Smooth muscle cell (in vitro differentiated cells): ENCODE results near the gene NDUFA11. TPM values are rescaled to one million over a fixed set of nuclear protein-coding genes. Genes with fewer than 3 reads are reported as not detected.

Source experiments
- DNase-seq: peaks from one replicate; lab custom pipeline; 2025; ENCODE audit not compliant: unreplicated experiment; lab: John Stamatoyannopoulos, UW
- H2AFZ ChIP-seq: fragments of 200-600 bp; sonication (generic); 2 replicates; pipeline ENCODE4 v1.6.0; 2016; ENCODE audit warnings: antibody characterized with exemption, low read depth, mild to moderate bottlenecking
- H3F3A ChIP-seq: fragments of 200-600 bp; sonication (generic); 2 replicates; pipeline ENCODE4 v1.6.0; 2017; ENCODE audit warnings: antibody characterized with exemption, low read depth
- H3K27ac ChIP-seq: fragments of 200-600 bp; sonication (generic); 2 replicates; pipeline ENCODE4 v1.5.1; 2016; ENCODE audit warnings: low read depth, mild to moderate bottlenecking
- H3K27me3 ChIP-seq: fragments of 200-600 bp; sonication (generic); 2 replicates; pipeline ENCODE4 v1.6.1; 2016; ENCODE audit warnings: low read depth, mild to moderate bottlenecking
- H3K36me3 ChIP-seq: fragments of 200-600 bp; sonication (generic); 2 replicates; pipeline ENCODE4 v1.5.1; 2016; ENCODE audit warnings: low read depth
- H3K4me1 ChIP-seq: fragments of 200-600 bp; sonication (generic); 2 replicates; pipeline ENCODE4 v1.5.1; 2016; ENCODE audit warnings: low read depth
- H3K4me2 ChIP-seq: fragments of 200-600 bp; sonication (generic); 2 replicates; pipeline ENCODE4 v1.6.0; 2016; ENCODE audit warnings: mild to moderate bottlenecking
- H3K4me3 ChIP-seq: fragments of 200-600 bp; sonication (generic); 2 replicates; pipeline ENCODE4 v1.5.1; 2016; ENCODE audit warnings: mild to moderate bottlenecking
- H3K79me2 ChIP-seq: fragments of 200-600 bp; sonication (generic); 2 replicates; pipeline ENCODE4 v1.6.0; 2016; ENCODE audit warnings: low read depth, mild to moderate bottlenecking
- H3K9ac ChIP-seq: fragments of 200-600 bp; sonication (generic); 2 replicates; pipeline ENCODE4 v1.6.0; 2016; ENCODE audit warnings: low read depth
- H3K9me3 ChIP-seq: fragments of 200-600 bp; sonication (generic); replicated peaks from 2 replicates; pipeline ENCODE4 v1.5.1; 2016; ENCODE audit warnings: low read depth
- H4K20me1 ChIP-seq: fragments of 200-600 bp; sonication (generic); 2 replicates; pipeline ENCODE4 v1.6.0; 2016; ENCODE audit warnings: low read depth
- WGBS: methylation state at CpG from one replicate; pipeline ENCODE4 v1.1.7; 2016; ENCODE audit warnings: low lambda C conversion rate; 5-methylcytosine and 5-hydroxymethylcytosine counted together
- polyA plus RNA-seq: library from polyadenylated mRNA; unstranded; fragments of >200 nt; fragmentation: Nextera tagmentation; extraction: Ambion mirVana; gene quantifications from 2 replicates; pipeline ENCODE4 v1.2.1, GENCODE V29; 2016
- total RNA-seq: library from RNA; depleted of rRNA; stranded (reverse); fragments of >200 nt; gene quantifications from 2 replicates; pipeline ENCODE4 v1.2.3, GENCODE V29; 2014
- TF ChIP-seq, protein P1 (sequence below): fragments of 200-600 bp; sonication (generic); IDR thresholded peaks from 2 replicates; pipeline ENCODE4 v1.5.1; 2017; ENCODE audit warnings: borderline replicate concordance, mild to moderate bottlenecking, antibody characterized with exemption; ENCODE audit not compliant: insufficient read depth, poor library complexity, severe bottlenecking

The NDUFA11 gene
- total and polyA plus RNA-seq, 2 experiments from 2014 or later: 169 to 493 TPM

GRCh38 chr19:5894704-5895349 is 8.8 kb downstream of the NDUFA11 start:
- 91% methylated on average over 26 of the region's 28 CpGs for WGBS
- TF ChIP-seq, protein P1, sequence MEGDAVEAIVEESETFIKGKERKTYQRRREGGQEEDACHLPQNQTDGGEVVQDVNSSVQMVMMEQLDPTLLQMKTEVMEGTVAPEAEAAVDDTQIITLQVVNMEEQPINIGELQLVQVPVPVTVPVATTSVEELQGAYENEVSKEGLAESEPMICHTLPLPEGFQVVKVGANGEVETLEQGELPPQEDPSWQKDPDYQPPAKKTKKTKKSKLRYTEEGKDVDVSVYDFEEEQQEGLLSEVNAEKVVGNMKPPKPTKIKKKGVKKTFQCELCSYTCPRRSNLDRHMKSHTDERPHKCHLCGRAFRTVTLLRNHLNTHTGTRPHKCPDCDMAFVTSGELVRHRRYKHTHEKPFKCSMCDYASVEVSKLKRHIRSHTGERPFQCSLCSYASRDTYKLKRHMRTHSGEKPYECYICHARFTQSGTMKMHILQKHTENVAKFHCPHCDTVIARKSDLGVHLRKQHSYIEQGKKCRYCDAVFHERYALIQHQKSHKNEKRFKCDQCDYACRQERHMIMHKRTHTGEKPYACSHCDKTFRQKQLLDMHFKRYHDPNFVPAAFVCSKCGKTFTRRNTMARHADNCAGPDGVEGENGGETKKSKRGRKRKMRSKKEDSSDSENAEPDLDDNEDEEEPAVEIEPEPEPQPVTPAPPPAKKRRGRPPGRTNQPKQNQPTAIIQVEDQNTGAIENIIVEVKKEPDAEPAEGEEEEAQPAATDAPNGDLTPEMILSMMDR: no peak
- no peak overlapping the region for H3K9ac ChIP-seq

GRCh38 chr19:5893907-5894703 is 9.5 kb downstream of the NDUFA11 start:
- no peak for DNase-seq
- no peaks in the 10 kb centered on the region for H3K27me3 ChIP-seq
- TF ChIP-seq, protein P1: no peak
- H4K20me1 ChIP-seq: peaks cover 51% of the 10 kb centered on the region
- no peaks in the 10 kb centered on the region for H3K9me3 ChIP-seq
- H3K4me3 ChIP-seq: no peak overlapping the region
- H3K36me3 ChIP-seq: no peaks in the 10 kb centered on the region
- no peak overlapping the region for H3K4me2 ChIP-seq
- peaks cover 6% of the 10 kb centered on the region for H3K79me2 ChIP-seq
- 64% methylated on average over 28 of the region's 28 CpGs for whole genome bisulfite sequencing
- no peaks in the 10 kb centered on the region for H3K4me1 ChIP-seq
- H3K9ac ChIP-seq: no peak overlapping the region
- H2AFZ ChIP-seq: no peak overlapping the region
- H3K27ac ChIP-seq: no peak overlapping the region
- no peaks in the 10 kb centered on the region for H3F3A ChIP-seq

More at GRCh38 chr19:5894704-5895349, 8.8 kb downstream of the NDUFA11 start:
- no peaks in the 10 kb centered on the region for H3K4me1 ChIP-seq
- no peak overlapping the region for H3K27ac ChIP-seq
- peaks cover 11% of the 10 kb centered on the region for H3K79me2 ChIP-seq
- H3K4me3 ChIP-seq: no peak overlapping the region
- H3K36me3 ChIP-seq: no peaks in the 10 kb centered on the region
- H3K4me2 ChIP-seq: no peak overlapping the region
- DNase-seq: no peak
- H3K9me3 ChIP-seq: no peaks in the 10 kb centered on the region
- H3K27me3 ChIP-seq: no peaks in the 10 kb centered on the region
- H4K20me1 ChIP-seq: peaks cover 57% of the 10 kb centered on the region
- no peak overlapping the region for H2AFZ ChIP-seq
- no peaks in the 10 kb centered on the region for H3F3A ChIP-seq

DNA sequence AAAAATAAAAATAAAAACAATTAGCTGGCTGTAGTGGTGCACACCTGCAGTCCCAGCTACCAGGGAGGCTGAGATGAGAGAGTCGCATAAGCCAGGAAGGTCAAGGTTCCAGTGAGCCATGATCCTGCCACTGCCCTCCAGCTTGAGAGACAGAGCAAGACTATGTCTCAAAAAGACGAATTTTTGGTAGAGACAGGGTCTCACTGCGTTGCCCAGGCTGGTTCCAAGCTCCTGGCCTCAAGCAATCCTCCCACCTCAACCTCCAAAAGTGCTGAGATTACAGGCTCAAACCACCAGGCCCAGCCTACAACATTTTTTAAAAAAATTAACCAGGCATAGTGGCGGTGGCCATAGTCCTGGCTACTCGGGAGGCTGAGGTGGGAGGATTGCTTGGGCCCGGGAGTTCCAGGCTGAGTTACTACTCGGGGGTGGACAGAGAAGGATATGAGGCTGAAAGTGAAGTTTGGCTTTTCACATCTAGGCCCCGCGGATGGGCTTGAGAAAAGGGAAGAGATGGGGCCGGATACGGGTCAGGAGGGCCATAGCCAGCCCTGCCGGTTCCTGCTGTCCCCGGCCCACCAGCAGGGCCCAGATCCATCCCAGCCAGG is 10.2 kb downstream of the NDUFA11 start:
- H3K4me2 ChIP-seq: no peak overlapping the region
- peaks cover 3% of the 10 kb centered on the region for H3K79me2 ChIP-seq
- no peak overlapping the region for H3K9ac ChIP-seq
- peaks cover 45% of the 10 kb centered on the region for H4K20me1 ChIP-seq
- H3K4me3 ChIP-seq: no peak overlapping the region
- H3K27me3 ChIP-seq: no peaks in the 10 kb centered on the region
- no peaks in the 10 kb centered on the region for H3K4me1 ChIP-seq
- TF ChIP-seq, protein P1: no peak
- no peak for DNase-seq
- H3K36me3 ChIP-seq: no peaks in the 10 kb centered on the region
- H3K27ac ChIP-seq: no peak overlapping the region
- H3F3A ChIP-seq: no peaks in the 10 kb centered on the region
- no peak overlapping the region for H2AFZ ChIP-seq
- 81% methylated on average over 13 of the region's 13 CpGs for WGBS
- no peaks in the 10 kb centered on the region for H3K9me3 ChIP-seq
